OCI-LY3 (cell line): ENCODE results near the gene BCL7C.

Experiments
- CTCF ChIP-seq: fragments of 200-600, 300-600 bp; sonication (generic); IDR thresholded peaks from 2 replicates; pipeline ENCODE4 v1.5.1; 2014; ENCODE audit warnings: antibody characterized with exemption, low read length, low read depth
- EZH2phosphoT487 ChIP-seq: fragments of 200-600 bp; shearing (Covaris generic); IDR thresholded peaks from 2 replicates; pipeline ENCODE4 v1.6.1; 2018; ENCODE audit warnings: antibody characterized with exemption, mixed run types, low read depth

- TF ChIP-seq CTCF (no peak), EZH2phosphoT487 (no peak)
These were observed 37.3 kb upstream of the BCL7C start for GRCh38 chr16:30931068-30931650.
